GM23338 (cell line): Measurements from ENCODE around the gene SURF1. TPM values are rescaled to one million over a fixed set of nuclear protein-coding genes. Genes with fewer than 3 reads are reported as not detected.

ENCODE experiments used
- ATAC-seq: fragments of 200-7000 bp; cut with Tn5 transposase; 3 replicates; pipeline ENCODE4 v1.9.1; 2020
- DNase-seq: peaks from one replicate; pipeline ENCODE4 v3.0.0-alpha.2; 2015; ENCODE audit warnings: low spot score
- H2AFZ ChIP-seq: fragments of 200-600 bp; sonication (generic); 2 replicates; pipeline ENCODE4 v1.8.0; 2016; ENCODE audit warnings: antibody characterized with exemption, mild to moderate bottlenecking, moderate library complexity
- H3F3A ChIP-seq: fragments of 200-600 bp; sonication (generic); replicated peaks from 2 replicates; pipeline ENCODE4 v1.8.0; 2017; ENCODE audit warnings: antibody characterized with exemption, mixed run types, low read depth
- H3K27ac ChIP-seq: fragments of 200-600 bp; sonication (generic); 2 replicates; pipeline ENCODE4 v1.6.1; 2016; ENCODE audit warnings: low read depth
- H3K27me3 ChIP-seq: fragments of 200-600 bp; sonication (generic); 2 replicates; pipeline ENCODE4 v1.8.0; 2016; ENCODE audit warnings: mild to moderate bottlenecking, mixed run types, moderate library complexity; ENCODE audit not compliant: insufficient read depth
- H3K36me3 ChIP-seq: fragments of 200-600 bp; sonication (generic); 2 replicates; pipeline ENCODE4 v1.8.0; 2016; ENCODE audit warnings: mild to moderate bottlenecking; ENCODE audit not compliant: insufficient read depth
- H3K4me1 ChIP-seq: fragments of 200-600 bp; sonication (generic); 2 replicates; pipeline ENCODE4 v1.8.0; 2016; ENCODE audit warnings: mild to moderate bottlenecking, moderate library complexity; ENCODE audit not compliant: insufficient read depth
- H3K4me2 ChIP-seq: fragments of 200-600 bp; sonication (generic); 2 replicates; pipeline ENCODE4 v1.7.1; 2017; ENCODE audit warnings: mixed run types
- H3K4me3 ChIP-seq: fragments of 200-600 bp; sonication (generic); 2 replicates; pipeline ENCODE4 v1.6.1; 2016; ENCODE audit warnings: mixed run types
- H3K79me2 ChIP-seq: fragments of 200-600 bp; sonication (generic); replicated peaks from 2 replicates; pipeline ENCODE4 v1.8.0; 2017; ENCODE audit warnings: mild to moderate bottlenecking; ENCODE audit not compliant: insufficient read depth
- H3K9me2 ChIP-seq: fragments of 200-600 bp; sonication (generic); 2 replicates; pipeline ENCODE4 v1.8.0; 2017; ENCODE audit not compliant: insufficient read depth
- H4K20me1 ChIP-seq: fragments of 200-600 bp; sonication (generic); replicated peaks from 2 replicates; pipeline ENCODE4 v1.8.0; 2017; ENCODE audit warnings: mild to moderate bottlenecking; ENCODE audit not compliant: insufficient read depth
- H3K27ac Mint-ChIP-seq: 2 replicates; pipeline ENCODE4 v1.8.0; 2020; ENCODE audit warnings: inconsistent platforms, mild to moderate bottlenecking, moderate library complexity, mixed read lengths
- H3K27me3 Mint-ChIP-seq: 3 replicates; pipeline ENCODE4 v1.8.0; 2022; ENCODE audit warnings: low read depth, mild to moderate bottlenecking, moderate library complexity, mixed read lengths, inconsistent platforms; ENCODE audit not compliant: insufficient read depth, poor library complexity
- H3K36me3 Mint-ChIP-seq: 3 replicates; pipeline ENCODE4 v1.8.0; 2021; ENCODE audit warnings: low read depth, mild to moderate bottlenecking, inconsistent platforms, moderate library complexity, mixed read lengths
- H3K4me1 Mint-ChIP-seq: 3 replicates; pipeline ENCODE4 v1.8.0; 2020; ENCODE audit warnings: mild to moderate bottlenecking, inconsistent platforms, mixed read lengths
- H3K4me3 Mint-ChIP-seq: 3 replicates; pipeline ENCODE4 v1.8.0; 2021; ENCODE audit warnings: moderate library complexity, mild to moderate bottlenecking, inconsistent platforms, mixed read lengths
- H3K9me3 Mint-ChIP-seq: 3 replicates; pipeline ENCODE4 v1.8.0; 2020; ENCODE audit warnings: moderate library complexity, mild to moderate bottlenecking, inconsistent platforms, mixed read lengths
- CTCF ChIP-seq, 2 experiments: fragments of 200-600 bp in 1 of 2; sonication (generic) in 1 of 2; conservative IDR thresholded peaks; 2 replicates each; pipeline versions ENCODE4 v1.5.1 to v1.6.1; 2016 to 2017; ENCODE audit warnings: antibody characterized with exemption in 2 of 2, low read depth in 2 of 2, mild to moderate bottlenecking in 2 of 2, moderate library complexity in 1 of 2
- EZH2 ChIP-seq: fragments of 200-600 bp; sonication (generic); IDR thresholded peaks from one replicate; pipeline ENCODE4 v1.8.0; 2017; ENCODE audit warnings: antibody characterized with exemption, mild to moderate bottlenecking, low read depth; ENCODE audit not compliant: unreplicated experiment
- JUNB ChIP-seq: IDR thresholded peaks from one replicate; pipeline ENCODE4 v1.6.1; 2016; ENCODE audit warnings: antibody characterized with exemption; ENCODE audit not compliant: unreplicated experiment
- NANOG ChIP-seq: IDR thresholded peaks from 2 replicates; pipeline ENCODE4 v1.6.1; 2016; ENCODE audit warnings: antibody characterized with exemption, borderline replicate concordance
- POLR2AphosphoS5 ChIP-seq: IDR thresholded peaks from 2 replicates; pipeline ENCODE4 v1.6.1; 2016; ENCODE audit warnings: antibody characterized with exemption, low read depth
- ZNF114 ChIP-seq: fragments of 250-450 bp; sonication (Bioruptor Pico); IDR thresholded peaks from 2 replicates; pipeline ENCODE4 v1.5.0; 2020; ENCODE audit warnings: mild to moderate bottlenecking, moderate library complexity
- ZNF331 ChIP-seq: fragments of 250-450 bp; sonication (Bioruptor Pico); IDR thresholded peaks from 2 replicates; pipeline ENCODE4 v1.5.0; 2020; ENCODE audit warnings: low read depth, mild to moderate bottlenecking, moderate library complexity
- polyA plus RNA-seq: library from polyadenylated mRNA; unstranded; fragments of >200 nt; fragmentation: Nextera tagmentation; extraction: Ambion mirVana; gene quantifications from 2 replicates; pipeline ENCODE4 v1.2.1, GENCODE V29; 2016
- total RNA-seq: library from RNA; depleted of rRNA; stranded (reverse); fragments of >200 nt; shearing (Covaris generic); gene quantifications from 2 replicates; pipeline ENCODE4 v1.2.3, GENCODE V29; 2014
- TF ChIP-seq, protein P1 (sequence below): fragments of 250-450 bp; sonication (Bioruptor Pico); IDR thresholded peaks from 2 replicates; pipeline ENCODE4 v1.5.0; 2020; ENCODE audit warnings: mild to moderate bottlenecking, moderate library complexity

SURF1 gene
- total and polyA plus RNA-seq, 2 experiments from 2014 or later, result 39.1 to 52.6 TPM

- Histone ChIP-seq H3K36me3 (no peaks in the 10 kb centered on the region), H3K4me1 (no peaks in the 10 kb centered on the region), H3K27me3 (no peaks in the 10 kb centered on the region), H3K9me2 (no peaks in the 10 kb centered on the region), H3K27ac (no peak overlapping the region), H3K79me2 (no peaks in the 10 kb centered on the region), H2AFZ (no peak overlapping the region), H4K20me1 (no peaks in the 10 kb centered on the region; the same call in 1 of the 2 replicates), H3K4me2 (no peak overlapping the region), H3F3A (0 out of 2 replicates have a peak, but pooled peaks cover 3% of the 10 kb centered on the region), H3K4me3 (no peak overlapping the region)
- peaks cover 19% of the 10 kb centered on the region for H3K27me3 Mint-ChIP-seq
- no peaks in the 10 kb centered on the region; the same call in 2 of the 3 replicates for H3K4me1 Mint-ChIP-seq
- no peak overlapping the region for H3K4me3 Mint-ChIP-seq
- H3K27ac Mint-ChIP-seq, result no peak overlapping the region
- no peak for ATAC-seq
- peaks cover 6% of the 10 kb centered on the region for H3K36me3 Mint-ChIP-seq
- no peaks in the 10 kb centered on the region for H3K9me3 Mint-ChIP-seq
- no peak for TF ChIP-seq ZNF114 (CRISPR knock-in tag)
- TF ChIP-seq ZNF331 (CRISPR knock-in tag), result no peak
- TF ChIP-seq JUNB, result no peak
- TF ChIP-seq POLR2AphosphoS5, result no peak; the same call in 1 of the 2 replicates
- no peak for TF ChIP-seq NANOG
- TF ChIP-seq, protein P1, sequence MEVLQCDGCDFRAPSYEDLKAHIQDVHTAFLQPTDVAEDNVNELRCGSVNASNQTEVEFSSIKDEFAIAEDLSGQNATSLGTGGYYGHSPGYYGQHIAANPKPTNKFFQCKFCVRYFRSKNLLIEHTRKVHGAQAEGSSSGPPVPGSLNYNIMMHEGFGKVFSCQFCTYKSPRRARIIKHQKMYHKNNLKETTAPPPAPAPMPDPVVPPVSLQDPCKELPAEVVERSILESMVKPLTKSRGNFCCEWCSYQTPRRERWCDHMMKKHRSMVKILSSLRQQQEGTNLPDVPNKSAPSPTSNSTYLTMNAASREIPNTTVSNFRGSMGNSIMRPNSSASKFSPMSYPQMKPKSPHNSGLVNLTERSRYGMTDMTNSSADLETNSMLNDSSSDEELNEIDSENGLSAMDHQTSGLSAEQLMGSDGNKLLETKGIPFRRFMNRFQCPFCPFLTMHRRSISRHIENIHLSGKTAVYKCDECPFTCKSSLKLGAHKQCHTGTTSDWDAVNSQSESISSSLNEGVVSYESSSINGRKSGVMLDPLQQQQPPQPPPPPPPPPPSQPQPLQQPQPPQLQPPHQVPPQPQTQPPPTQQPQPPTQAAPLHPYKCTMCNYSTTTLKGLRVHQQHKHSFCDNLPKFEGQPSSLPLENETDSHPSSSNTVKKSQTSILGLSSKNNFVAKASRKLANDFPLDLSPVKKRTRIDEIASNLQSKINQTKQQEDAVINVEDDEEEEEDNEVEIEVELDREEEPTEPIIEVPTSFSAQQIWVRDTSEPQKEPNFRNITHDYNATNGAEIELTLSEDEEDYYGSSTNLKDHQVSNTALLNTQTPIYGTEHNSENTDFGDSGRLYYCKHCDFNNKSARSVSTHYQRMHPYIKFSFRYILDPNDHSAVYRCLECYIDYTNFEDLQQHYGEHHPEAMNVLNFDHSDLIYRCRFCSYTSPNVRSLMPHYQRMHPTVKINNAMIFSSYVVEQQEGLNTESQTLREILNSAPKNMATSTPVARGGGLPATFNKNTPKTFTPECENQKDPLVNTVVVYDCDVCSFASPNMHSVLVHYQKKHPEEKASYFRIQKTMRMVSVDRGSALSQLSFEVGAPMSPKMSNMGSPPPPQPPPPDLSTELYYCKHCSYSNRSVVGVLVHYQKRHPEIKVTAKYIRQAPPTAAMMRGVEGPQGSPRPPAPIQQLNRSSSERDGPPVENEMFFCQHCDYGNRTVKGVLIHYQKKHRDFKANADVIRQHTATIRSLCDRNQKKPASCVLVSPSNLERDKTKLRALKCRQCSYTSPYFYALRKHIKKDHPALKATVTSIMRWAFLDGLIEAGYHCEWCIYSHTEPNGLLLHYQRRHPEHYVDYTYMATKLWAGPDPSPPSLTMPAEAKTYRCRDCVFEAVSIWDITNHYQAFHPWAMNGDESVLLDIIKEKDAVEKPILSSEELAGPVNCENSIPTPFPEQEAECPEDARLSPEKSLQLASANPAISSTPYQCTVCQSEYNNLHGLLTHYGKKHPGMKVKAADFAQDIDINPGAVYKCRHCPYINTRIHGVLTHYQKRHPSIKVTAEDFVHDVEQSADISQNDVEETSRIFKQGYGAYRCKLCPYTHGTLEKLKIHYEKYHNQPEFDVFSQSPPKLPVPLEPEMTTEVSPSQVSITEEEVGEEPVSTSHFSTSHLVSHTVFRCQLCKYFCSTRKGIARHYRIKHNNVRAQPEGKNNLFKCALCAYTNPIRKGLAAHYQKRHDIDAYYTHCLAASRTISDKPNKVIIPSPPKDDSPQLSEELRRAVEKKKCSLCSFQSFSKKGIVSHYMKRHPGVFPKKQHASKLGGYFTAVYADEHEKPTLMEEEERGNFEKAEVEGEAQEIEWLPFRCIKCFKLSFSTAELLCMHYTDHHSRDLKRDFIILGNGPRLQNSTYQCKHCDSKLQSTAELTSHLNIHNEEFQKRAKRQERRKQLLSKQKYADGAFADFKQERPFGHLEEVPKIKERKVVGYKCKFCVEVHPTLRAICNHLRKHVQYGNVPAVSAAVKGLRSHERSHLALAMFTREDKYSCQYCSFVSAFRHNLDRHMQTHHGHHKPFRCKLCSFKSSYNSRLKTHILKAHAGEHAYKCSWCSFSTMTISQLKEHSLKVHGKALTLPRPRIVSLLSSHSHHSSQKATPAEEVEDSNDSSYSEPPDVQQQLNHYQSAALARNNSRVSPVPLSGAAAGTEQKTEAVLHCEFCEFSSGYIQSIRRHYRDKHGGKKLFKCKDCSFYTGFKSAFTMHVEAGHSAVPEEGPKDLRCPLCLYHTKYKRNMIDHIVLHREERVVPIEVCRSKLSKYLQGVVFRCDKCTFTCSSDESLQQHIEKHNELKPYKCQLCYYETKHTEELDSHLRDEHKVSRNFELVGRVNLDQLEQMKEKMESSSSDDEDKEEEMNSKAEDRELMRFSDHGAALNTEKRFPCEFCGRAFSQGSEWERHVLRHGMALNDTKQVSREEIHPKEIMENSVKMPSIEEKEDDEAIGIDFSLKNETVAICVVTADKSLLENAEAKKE (CRISPR knock-in tag), result no peak
- no peak for TF ChIP-seq EZH2
- TF ChIP-seq CTCF (conservative IDR thresholded peaks at IDR 0.05; ENCODE audit: low read depth in 2 of 2), result no peak
- no peak for DNase-seq
Measured at GRCh38 chr9:133400292-133400691, 44.0 kb upstream of the SURF1 start.
